CMK (cell line): ENCODE data around the gene EID2B.

Experiments used
- DNase-seq: peaks from one replicate; pipeline ENCODE4 v3.0.0-alpha.2; 2010; ENCODE audit warnings: low read depth

The EID2B gene

GRCh38 chr19:39532233-39533002 is at the start of gene EID2B:
TSS of gene EID2B (minus strand) at chr19:39532852. CDS start at chr19:39532802, 50 bp downstream.
- DNase-seq, result peak; percentile 94

GRCh38 chr19:39582442-39582841 is 49.8 kb upstream of the EID2B start:
- DNase-seq, result no peak

- DNase-seq, result no peak
These were observed 36.0 kb upstream of the EID2B start for GRCh38 chr19:39568604-39569003.

DNA sequence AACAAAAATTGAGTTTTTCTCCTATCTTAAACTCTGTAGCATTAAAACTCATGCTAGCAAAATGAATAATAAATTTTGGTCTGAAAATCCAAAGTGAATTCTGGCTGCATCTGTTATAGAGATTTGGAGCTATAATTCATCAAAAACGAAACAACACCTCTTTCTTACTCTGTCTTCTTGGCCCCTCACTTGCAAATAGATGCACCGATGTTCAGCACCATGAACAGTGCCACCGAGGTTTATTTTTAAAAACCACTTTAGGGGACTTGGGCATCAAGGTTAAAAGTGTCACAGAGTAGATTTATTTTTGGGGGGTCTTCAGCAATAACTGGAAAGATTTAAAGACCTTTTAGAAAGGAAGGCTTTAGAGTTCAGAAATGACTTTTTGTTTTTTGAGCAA is 33.4 kb upstream of the EID2B start:
- no peak for DNase-seq

- DNase-seq, result no peak
These were observed 30.8 kb upstream of the EID2B start for GRCh38 chr19:39563408-39563807.

DNA sequence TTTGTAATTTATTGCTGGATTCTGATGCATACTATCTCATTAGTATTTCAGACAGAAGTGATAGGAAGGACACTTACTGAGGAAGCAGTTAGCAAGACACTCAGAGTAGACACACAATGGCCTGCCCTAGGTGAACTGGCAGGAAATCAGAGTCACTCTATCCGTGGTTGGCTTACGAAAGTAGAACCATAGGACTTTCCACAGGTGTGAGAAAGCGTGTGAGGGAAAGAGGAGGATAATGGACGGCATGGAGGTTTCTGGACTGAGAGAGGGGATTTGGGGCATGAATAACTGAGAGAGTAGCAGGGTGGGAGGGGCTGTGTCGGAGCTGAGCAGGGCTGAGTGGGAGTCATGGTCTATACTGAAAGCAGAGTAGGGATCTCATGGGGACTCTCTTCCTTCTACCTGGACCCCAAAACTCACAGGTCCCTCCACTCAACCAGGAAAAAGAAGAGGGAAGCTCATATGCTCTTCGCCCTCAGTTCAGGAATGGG is 26.0 kb upstream of the EID2B start:
- no peak for DNase-seq

DNA sequence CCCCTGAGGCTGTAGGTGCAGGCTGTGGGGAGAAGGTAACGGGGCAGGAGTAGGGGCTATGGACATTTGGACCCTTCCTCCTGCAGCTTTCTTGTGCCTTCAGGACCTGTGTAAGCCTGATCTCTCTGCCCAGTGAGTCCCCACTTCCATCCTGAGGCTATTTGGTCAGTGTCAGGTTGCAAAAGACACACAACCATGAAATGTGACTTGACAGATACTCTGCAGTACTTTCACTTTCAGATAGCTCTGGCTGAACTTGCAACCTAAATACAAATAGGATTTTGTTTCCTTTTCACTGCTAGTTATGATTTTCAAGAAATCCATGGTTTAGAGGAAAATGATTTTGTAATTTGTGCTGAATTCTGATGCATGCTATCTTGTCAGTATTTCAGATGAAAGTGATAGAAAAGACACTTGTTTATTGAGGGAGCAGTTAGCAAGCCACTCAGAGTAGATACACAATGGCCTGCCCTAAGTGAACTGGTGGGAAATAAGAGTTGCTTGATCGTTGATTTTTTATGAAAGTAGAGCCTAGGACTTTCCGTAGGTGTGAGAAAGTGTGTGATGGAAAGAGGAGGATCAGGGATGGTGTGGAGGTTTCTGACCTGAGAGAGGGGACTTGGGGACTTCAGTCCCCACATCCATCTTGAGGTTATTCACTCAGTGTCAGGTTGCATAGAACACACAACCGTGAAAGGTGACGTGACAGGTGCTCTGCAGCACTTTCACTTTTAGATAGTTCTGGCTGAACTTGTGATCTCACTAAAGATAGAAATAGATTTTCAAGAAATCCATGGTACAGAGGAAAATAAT is 25.4 kb upstream of the EID2B start:
- no peak for DNase-seq

DNA sequence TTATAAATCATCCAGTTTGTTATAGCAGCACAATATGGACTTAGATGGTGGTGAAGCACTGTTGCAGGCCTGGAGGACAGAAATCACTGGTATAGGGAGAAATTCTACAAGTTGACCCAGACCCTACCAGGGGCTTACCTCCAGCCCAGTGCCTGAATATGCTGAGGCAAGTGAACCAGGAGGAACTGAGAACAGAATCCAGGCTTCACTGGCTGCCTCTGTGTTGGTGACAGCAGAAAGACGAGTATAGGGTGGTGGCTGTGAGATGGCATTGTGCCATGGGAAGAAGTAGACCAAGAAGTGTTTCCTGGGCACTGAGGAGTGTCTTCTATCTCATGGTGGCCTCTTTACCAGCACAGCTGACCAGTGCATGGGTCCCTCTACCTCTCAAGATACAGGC is 23.2 kb upstream of the EID2B start:
- DNase-seq, result no peak

DNA sequence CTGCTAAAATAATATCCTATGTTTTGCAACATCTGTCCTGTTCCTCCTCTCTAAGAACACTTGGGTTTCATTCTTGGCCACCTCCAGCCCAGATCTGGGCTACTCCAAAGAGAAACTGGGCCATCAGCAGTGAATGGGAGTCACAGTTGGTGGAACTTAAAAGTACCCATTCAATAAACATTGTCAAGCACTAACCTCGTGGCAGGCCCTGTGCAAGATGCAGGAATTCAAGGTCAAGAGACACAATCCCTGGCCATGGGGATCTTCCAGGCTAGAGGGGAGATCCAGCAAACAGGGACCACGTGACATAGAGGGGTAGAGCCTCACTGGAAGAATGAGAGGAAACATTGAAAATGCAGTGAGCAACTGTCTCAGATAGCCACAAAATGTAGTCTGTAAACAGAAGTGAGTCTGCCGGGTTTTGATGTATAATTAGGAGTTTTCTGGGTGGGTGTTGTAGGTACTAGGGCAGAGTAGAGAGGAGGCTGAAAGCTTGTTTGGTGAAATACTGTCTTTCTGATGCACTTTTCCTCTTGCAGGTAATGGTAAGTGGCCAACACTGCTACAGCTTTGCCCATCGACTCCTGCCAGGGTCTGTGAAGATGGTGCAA is 22.2 kb upstream of the EID2B start:
- DNase-seq, result no peak

- DNase-seq, result no peak
These were observed 20.5 kb upstream of the EID2B start for GRCh38 chr19:39553082-39553652.

- no peak for DNase-seq
These were observed 17.5 kb upstream of the EID2B start for GRCh38 chr19:39550197-39550596.

DNA sequence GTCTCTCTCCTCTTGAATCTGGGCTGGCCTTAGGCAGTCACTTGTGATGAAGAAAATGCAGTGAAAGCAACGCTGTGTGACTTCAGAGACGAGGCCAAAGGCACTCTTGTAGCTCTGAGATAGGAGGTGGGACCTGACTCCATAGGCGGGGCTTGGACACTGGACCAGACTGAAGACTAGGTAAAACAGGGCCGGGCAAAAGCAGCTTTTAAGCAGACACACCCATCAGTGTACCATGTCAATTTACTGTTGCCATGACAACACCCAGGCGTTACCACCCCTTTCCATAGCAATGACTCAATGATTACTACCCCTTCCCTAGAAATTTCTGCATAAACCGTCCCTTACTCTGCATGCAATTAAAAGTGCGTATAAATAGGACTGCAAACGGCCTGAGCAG is 13.9 kb upstream of the EID2B start:
- DNase-seq, result no peak

DNA sequence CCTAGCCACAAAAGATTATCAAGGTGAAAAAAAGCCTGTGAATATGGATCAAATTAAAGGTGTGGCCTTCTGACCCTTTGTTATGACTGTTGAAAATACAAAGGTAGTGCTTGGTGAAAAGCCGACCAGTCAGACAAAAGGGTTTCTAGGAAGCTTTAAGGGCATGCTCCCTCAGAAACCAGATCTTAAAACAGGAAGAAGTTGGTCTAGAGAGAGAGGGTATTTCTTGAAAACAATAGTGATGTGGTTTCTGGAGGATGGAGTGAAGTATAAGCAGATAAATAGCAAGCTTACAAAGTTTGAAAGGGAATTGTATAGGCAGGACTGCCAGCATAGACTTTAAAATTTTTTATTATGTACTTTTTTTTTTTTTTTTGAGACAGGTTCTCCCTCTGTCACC is 12.3 kb upstream of the EID2B start:
- DNase-seq, result no peak

GRCh38 chr19:39544226-39544903 is 11.7 kb upstream of the EID2B start:
- no peak for DNase-seq

DNA sequence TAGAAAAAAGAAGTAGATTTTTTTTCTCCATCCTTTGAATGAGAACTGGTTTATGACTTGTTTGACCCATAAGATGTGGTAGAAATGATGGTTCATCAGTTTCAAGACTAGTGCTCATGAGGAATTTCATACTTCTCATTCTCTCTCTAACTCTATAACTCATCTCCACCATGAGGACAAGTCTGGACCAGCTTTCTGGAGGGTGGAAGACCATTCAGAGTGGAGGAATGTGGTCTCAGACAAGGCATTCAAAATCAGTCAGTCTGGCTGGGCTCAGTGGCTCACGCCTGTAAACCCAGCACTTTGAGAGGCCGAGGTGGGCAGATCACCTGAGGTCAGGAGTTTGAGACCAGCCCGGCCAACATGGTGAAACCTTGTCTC is 10.8 kb upstream of the EID2B start:
- DNase-seq, result no peak

DNA sequence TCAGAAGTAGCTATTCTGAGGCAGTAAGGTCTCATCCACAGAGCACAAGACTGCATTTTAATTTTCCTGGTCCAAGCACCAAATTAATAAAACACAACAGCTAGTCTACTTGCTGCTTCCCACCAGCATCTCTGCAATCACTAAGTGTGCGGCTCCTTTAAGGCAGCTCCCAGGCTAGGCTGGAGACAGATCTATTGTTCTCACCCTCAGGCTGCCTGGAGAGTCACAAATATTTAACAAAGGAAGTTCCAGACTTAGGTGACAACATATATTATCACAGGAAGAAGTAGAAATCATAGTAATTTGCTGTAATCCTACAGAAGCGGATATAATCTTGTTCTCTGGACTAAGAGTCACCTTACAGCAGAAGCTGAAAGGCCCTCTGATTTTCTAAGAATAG is 9.6 kb upstream of the EID2B start:
- DNase-seq, result no peak

GRCh38 chr19:39540333-39540673 is 7.7 kb upstream of the EID2B start:
- no peak for DNase-seq

GRCh38 chr19:39539518-39540332 is 7.1 kb upstream of the EID2B start, which contains the start of gene EID2:
TSS of gene EID2 (minus strand) at chr19:39540161. CDS start at chr19:39540079, 82 bp downstream.
- peak; percentile 81 for DNase-seq

- DNase-seq, result no peak
These were observed 6.5 kb upstream of the EID2B start for GRCh38 chr19:39539165-39539517.

DNA sequence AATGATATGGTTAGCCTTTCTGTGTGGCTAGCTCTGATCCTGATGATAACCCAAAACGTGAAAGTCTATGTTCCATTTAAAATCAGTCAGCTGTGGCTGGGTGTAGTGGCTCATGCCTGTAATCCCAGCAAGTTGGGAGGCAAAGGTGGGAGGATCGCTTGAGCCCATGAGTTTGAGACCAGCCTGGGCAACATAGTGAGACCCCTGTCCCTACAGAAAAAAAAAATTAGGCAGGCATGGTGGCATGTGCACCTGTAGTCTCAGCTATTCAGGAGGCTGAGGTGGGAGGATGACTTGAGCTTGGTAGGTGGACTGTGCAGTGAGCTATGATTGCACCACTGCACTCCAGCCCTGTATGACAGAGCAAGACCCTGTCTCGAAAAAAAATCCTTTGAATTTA is 1.1 kb upstream of the EID2B start:
- DNase-seq, result no peak

DNA sequence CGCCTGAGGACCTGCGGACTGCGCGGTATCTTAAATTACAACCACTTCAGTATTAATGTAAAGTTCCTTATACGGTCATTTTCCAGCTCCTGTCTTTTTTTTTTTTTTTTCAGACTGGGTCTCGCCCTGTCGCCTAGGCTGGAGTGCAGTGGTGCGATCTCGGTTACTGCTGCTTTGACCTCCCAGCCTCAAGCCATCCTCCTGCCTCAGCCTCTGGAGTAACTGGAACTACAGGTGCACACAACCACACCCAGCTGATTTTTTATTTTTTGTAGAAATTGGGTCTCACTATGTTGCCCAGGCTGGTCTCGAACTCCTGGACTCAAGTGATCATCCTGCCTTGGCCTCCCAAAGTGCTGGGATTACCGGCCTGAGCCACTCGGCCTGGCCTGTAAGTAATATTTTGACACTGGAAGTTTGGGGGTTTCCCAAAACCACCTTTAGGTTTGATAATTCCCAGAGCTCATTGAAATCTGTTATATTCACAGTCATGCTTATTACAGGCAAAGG is 406 bp upstream of the EID2B start:
- no peak for DNase-seq
